ENCODE data around the gene ACAP2. TPM values are rescaled to one million over a fixed set of nuclear protein-coding genes. Genes with fewer than 3 reads are reported as not detected.

ACAP2 gene
- total RNA-seq, 1 donor from 2014 or later, result 61.2 TPM

DNA sequence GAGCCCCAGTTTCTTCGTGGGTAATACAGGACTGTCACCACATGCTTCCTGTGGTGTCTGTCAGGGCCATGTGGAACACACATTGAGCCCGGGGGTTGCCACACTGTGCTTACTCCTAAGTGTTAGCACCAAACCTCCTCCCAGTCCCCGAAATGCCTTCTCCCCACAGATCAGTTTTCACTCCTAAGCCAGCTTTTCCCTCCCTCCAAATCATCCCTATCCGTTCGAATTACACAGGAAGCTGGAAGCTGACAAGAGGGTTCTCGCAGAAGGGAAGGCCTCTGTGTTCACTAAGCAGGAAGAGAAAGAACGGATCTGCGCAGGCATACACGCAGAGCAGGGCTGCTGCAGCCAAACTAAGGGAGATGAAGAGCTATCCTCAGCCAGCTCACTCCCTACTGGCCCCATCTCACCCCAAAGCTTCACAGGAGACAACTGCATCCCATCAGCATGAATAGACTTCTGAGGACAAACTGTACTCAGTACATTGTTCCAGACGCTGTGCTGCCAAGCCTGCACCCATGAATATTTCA is 204.2 kb downstream of the ACAP2 start:
- H3K27me3 Mint-ChIP-seq (ENCODE audit: unreplicated experiment), result peaks cover 7% of the 10 kb centered on the region
- H3K9me3 Mint-ChIP-seq (ENCODE audit: unreplicated experiment), result no peaks in the 10 kb centered on the region
- TF ChIP-seq, protein P1, sequence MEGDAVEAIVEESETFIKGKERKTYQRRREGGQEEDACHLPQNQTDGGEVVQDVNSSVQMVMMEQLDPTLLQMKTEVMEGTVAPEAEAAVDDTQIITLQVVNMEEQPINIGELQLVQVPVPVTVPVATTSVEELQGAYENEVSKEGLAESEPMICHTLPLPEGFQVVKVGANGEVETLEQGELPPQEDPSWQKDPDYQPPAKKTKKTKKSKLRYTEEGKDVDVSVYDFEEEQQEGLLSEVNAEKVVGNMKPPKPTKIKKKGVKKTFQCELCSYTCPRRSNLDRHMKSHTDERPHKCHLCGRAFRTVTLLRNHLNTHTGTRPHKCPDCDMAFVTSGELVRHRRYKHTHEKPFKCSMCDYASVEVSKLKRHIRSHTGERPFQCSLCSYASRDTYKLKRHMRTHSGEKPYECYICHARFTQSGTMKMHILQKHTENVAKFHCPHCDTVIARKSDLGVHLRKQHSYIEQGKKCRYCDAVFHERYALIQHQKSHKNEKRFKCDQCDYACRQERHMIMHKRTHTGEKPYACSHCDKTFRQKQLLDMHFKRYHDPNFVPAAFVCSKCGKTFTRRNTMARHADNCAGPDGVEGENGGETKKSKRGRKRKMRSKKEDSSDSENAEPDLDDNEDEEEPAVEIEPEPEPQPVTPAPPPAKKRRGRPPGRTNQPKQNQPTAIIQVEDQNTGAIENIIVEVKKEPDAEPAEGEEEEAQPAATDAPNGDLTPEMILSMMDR (IDR thresholded peaks at IDR 0.05; ENCODE audit: unreplicated experiment), result no peak
- H3K4me3 Mint-ChIP-seq (ENCODE audit: unreplicated experiment), result no peak overlapping the region
- peaks cover 10% of the 10 kb centered on the region for H3K36me3 Mint-ChIP-seq (ENCODE audit: low read depth, unreplicated experiment)
- peak overlapping the region; percentile 22 for H3K27ac Mint-ChIP-seq (ENCODE audit: unreplicated experiment)
- peaks cover 25% of the 10 kb centered on the region for H3K4me1 Mint-ChIP-seq (ENCODE audit: unreplicated experiment)
- DNase-seq (ENCODE audit: low spot score), result no peak

DNA sequence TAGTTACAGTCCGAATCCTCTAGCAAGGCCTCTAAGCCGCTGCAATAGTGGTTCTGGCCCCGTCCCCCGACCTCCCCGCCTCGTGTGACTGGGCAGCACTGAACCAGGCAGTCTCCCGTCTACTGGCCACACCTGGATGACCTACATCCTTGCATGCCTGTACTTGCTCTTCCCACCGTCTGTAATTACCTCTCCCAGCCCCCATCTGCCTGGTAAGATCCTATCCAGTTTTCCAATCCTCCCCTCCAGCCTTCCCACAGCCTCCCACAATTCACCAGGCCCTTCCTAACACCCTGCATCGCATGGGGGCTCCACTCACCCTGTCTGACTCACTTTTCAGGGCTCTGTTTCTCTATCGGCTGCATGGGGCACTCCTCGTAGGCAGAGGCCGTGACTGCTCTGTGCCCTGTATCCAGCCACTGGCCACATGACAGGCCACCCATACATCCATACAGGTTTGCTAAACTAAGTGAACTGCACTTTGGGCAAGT is 204.7 kb downstream of the ACAP2 start:
- H3K4me3 Mint-ChIP-seq (ENCODE audit: unreplicated experiment), result no peak overlapping the region
- H3K27ac Mint-ChIP-seq (ENCODE audit: unreplicated experiment), result peak overlapping the region; percentile 22
- H3K9me3 Mint-ChIP-seq (ENCODE audit: unreplicated experiment), result no peaks in the 10 kb centered on the region
- H3K4me1 Mint-ChIP-seq (ENCODE audit: unreplicated experiment), result peaks cover 25% of the 10 kb centered on the region
- TF ChIP-seq, protein P1 (IDR thresholded peaks at IDR 0.05; ENCODE audit: unreplicated experiment), result no peak
- DNase-seq (ENCODE audit: low spot score), result no peak
- H3K27me3 Mint-ChIP-seq (ENCODE audit: unreplicated experiment), result peaks cover 7% of the 10 kb centered on the region
- peaks cover 10% of the 10 kb centered on the region for H3K36me3 Mint-ChIP-seq (ENCODE audit: low read depth, unreplicated experiment)

DNA sequence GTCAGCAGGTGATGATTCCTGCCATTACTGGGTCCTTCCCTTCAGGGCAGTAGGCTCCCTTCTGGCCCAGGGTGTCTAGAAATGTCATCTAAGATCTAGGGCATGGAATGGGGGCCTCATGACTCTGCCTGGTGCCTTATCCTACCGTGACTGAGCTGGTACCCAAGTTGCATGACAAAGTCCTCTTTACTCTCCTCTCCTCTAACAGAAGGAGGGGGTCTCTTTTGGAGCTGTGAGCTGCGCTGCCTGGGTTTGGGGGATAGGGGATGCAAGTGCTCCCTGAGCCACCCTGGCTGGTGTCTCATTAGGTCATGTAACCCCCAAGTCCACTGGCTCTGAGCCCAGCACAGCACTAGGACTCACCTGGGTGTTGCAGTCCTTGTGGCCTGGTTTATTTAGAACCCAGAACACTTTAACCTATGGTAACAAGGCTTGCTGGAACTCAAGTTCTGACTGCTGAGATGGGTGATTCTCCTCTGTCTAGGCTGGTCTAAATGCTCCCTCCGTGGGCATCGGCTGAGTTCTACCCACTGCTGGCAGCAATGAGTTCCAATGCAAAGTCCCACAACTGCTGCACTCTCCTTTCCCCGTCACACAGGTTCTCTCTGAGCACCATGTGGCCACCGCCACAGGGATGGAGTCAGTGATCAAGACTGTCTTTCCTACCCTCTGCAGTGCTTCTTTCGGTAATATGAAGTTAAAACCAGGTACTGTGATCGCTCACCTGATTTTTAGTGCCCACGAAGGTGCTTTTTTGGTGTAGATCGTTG is 205.8 kb downstream of the ACAP2 start:
- peaks cover 10% of the 10 kb centered on the region for H3K36me3 Mint-ChIP-seq (ENCODE audit: low read depth, unreplicated experiment)
- H3K27ac Mint-ChIP-seq (ENCODE audit: unreplicated experiment), result no peak overlapping the region
- TF ChIP-seq, protein P1 (IDR thresholded peaks at IDR 0.05; ENCODE audit: unreplicated experiment), result no peak
- no peak for DNase-seq (ENCODE audit: low spot score)
- no peak overlapping the region for H3K4me3 Mint-ChIP-seq (ENCODE audit: unreplicated experiment)
- H3K4me1 Mint-ChIP-seq (ENCODE audit: unreplicated experiment), result peaks cover 25% of the 10 kb centered on the region
- H3K27me3 Mint-ChIP-seq (ENCODE audit: unreplicated experiment), result peaks cover 7% of the 10 kb centered on the region
- no peaks in the 10 kb centered on the region for H3K9me3 Mint-ChIP-seq (ENCODE audit: unreplicated experiment)

DNA sequence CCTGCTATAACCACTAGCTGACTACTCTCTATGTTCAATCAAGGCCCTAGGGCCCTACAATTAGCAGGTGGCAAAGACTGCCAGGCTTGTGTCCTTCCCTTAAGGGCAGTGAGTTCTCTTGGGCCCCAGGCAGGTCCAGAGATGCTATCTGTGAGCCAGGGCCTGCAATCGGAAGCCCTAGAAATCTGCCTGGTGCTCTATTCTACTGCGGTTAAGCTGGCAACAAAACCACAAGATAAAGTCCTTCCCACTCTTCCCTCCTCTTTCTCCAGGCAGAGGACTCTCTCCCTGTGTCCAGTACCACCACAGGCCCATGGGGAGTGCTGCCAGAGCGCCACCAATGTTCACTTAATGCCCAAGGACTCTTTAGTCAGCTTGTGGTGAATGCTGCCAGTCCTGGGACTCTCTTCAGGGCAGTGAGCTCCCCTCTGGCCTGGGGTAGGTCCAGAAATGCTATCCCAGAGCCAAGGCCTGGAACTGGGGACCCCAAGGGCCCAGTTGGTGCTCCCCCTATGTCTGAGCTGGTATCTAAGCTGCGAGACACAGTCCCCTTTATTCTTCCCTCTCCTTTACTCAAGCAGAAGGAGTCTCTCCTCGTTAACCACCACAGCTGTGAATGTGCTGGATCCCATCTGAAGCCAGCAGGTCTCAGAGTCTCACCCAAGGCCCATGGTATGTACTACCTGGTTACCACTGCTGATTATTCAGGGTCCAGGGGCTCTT is 206.6 kb downstream of the ACAP2 start:
- H3K36me3 Mint-ChIP-seq (ENCODE audit: low read depth, unreplicated experiment), result peaks cover 10% of the 10 kb centered on the region
- no peak overlapping the region for H3K27ac Mint-ChIP-seq (ENCODE audit: unreplicated experiment)
- H3K27me3 Mint-ChIP-seq (ENCODE audit: unreplicated experiment), result peaks cover 3% of the 10 kb centered on the region
- DNase-seq (ENCODE audit: low spot score), result no peak
- no peak overlapping the region for H3K4me3 Mint-ChIP-seq (ENCODE audit: unreplicated experiment)
- peaks cover 23% of the 10 kb centered on the region for H3K4me1 Mint-ChIP-seq (ENCODE audit: unreplicated experiment)
- H3K9me3 Mint-ChIP-seq (ENCODE audit: unreplicated experiment), result no peaks in the 10 kb centered on the region
- TF ChIP-seq, protein P1 (IDR thresholded peaks at IDR 0.05; ENCODE audit: unreplicated experiment), result no peak
